HG03045 (cell line): ENCODE data around the gene OS9.

Experiments used
- ATAC-seq: cut with Tn5 transposase; IDR thresholded peaks from one replicate; pipeline ENCODE4 v1.9.1; 2021; ENCODE audit warnings: mild to moderate bottlenecking, moderate library complexity; ENCODE audit not compliant: unreplicated experiment

OS9 gene

DNA sequence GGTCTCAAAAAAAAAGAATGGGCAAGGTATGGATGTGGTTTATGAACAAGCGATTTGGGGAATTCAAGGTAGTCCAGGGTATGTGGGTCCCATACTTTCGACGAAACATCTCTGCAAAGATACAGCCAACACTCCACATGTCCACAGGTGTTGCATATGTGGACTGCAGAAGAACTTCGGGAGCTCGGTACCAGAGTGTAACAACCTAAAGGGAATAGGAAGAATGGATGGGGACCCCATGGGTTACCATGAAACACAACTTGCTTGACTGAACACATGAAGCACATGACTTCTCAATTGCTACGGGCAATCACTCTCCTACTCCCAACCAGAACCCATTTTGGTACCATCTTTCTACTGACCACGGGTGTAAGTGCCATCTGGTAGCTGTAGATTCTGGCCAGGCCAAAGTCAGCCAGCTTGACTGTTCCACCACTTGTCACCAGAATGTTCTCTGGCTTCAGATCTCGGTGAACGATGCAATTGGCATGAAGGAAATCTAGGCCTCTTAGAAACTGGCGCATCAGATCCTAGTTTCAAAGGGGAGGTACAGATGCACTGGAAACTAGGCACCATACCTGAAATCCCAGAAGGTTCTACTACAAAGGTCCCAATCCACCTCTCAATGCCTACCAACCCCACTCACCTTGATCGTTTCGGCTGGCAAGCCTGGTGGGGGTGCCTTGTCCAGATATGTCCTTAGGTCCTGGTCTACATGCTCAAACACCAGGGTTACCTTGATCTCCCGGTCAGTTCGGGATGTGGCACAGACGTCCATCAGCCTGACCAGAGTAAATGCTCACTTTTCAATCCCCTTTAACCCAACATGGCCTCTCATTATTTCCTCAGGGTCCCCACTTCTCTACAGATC lies 56.9 kb downstream of the OS9 start:
- no peak for ATAC-seq

DNA sequence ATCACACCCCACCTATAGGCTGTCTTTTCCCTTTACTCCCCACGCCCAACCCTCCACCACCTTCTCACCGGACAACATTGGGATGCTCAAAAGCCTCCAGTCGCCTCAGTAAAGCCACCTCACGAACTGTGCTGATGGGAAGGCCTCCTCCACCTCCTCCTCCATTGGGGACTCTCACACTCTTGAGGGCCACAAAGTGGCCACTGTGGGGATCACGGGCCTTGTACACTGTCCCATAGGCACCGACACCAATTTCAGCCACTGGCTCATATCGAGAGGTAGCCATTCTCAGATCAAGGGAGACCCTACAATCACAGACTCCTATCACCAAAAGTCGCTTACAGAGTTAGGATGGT lies 57.5 kb downstream of the OS9 start:
- no peak for ATAC-seq

DNA sequence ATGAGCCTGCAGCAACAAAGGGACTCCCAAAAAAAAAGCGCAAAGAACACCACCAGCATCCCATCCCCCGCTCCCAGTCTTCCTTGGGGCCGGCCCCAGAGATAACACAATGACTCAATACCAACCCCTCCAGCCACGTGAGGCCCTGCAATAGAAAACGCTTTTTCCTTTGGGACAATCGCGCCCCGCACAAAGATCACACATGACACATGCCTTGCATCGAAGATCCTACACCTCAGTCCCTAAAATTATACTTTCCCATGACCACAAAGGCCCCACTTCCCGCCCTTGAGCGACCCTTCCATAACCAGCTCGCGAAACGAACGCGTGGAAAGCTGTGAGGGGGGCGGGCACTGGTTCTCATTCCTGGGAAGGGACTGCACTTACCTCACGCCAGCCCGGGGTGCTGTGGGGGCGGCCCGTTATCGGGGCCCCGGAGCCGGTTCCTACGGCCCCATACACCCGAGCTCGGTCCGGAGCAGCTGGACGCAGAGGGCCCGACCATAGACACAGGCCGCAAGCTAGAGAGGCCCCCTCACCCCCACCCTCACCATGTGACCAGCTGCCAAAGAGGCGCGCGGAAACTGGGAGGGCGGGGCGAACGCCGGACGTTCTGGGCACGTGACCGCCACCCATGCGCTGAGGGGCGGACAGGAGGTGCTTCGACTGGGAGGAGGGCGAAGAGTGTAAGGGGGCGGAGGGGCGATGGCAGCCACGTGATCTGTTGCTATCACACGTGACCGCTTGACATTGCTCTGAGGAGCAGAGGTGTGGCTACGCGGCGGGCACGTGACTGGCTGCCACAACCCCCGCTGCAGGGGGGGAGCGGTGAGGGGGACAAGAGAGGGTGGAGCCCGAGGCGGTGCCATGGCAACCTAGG lies 58.1 kb downstream of the OS9 start, which contains the start of gene CDK4:
CDK4 (minus strand) TSS at position 523 of the 880 bp plus-strand sequence. CDS start 593 bp downstream, outside the sequence.
- peak; percentile 70 for ATAC-seq

DNA sequence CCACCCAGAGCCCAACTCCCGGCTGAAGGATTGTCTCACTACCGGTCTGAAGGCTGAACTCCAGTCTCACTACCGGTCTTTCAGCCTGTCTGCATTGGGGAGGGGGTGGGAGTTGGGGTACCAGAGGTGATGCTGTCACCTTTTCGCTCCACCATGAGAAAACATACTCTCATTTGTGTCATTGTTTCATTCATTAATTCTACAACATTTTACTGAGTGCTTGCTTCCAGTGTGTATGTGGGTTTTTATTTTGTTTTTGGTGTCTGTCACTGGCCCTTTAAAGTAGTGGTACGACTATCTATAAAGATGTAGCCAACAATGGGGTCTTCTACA lies 58.7 kb downstream of the OS9 start:
- no peak for ATAC-seq

DNA sequence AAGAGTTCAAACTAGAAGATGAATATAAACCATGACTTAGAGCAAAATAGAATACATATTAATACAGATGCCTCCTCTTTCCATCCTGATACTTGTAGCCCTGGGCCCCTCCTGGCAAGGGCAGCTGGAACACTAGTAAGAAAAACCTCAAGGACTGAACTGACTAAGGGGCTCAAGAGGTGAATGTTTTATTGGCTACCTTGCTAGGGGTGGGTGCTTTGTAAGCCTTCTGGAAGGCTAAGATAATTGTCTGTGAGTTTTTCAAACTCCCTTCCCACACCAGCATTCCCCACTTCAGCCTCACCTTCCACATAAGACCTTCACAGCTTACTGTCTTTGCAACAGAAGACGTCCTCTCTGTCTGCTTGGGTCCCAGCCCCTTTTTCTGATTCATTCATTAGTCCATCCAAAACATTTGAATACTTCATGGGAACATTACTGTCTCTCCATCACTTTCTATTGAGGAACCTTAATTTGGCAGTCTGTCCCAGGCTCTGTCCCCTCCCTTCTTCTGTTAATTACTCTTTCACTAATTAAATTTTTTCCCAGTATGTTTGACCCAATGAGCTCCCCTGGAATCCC lies 59.9 kb downstream of the OS9 start:
- ATAC-seq, result no peak

DNA sequence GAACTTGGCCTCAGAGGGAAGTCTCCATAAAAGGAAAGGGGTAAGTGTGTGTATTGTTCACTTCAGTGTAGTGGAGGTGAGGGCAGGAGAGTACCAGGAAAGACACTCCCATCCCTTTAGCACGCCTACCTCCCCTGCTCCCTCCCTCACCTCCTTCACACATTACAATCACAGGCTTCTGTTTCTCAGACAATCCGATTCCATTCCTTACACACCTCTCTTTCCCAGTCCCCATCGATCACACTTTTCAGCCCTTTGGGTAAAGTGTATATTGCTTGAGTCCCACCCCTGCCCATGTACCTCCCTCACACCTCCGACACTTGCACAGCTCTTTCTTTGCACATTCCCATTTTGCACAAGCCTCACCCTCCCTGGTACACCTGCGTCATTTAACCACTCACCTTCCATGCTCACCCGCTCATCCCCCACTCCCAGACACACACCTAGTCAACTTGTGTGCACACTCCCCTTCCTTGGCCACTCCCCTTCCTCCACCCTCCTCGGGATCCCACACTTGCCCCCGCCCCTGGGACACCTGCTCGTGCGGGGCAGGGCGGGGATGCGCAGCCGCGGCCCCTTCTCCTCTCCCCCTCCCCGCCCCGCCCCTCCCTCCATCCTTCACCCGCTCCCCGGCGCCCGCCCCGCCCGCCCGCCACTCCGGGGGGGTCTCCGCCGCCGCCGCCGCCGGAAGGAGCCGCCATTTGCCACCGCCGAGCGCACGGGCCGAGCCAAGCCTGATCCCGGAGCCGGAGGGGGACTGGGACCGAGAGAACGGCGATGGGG lies 60.7 kb downstream of the OS9 start, which contains the start of gene MARCHF9:
MARCHF9 (plus strand) TSS at position 693 of the 783 bp plus-strand sequence. CDS start 426 bp downstream, outside the sequence.
- ATAC-seq, result peak; percentile 44

DNA sequence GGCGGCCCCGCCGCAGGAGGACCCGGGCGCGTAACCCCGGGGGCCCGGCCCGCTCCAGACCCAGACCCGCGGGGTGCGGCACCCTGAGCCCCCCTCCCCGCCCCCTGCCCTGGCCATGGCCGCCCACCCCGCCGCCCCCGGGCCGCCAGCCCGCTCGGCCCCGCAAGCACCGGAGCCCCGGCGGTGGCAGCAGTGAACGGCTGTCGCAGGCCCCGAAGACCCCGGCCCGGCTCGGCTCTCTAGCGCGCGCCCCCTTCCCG lies 61.2 kb downstream of the OS9 start:
- no peak for ATAC-seq

DNA sequence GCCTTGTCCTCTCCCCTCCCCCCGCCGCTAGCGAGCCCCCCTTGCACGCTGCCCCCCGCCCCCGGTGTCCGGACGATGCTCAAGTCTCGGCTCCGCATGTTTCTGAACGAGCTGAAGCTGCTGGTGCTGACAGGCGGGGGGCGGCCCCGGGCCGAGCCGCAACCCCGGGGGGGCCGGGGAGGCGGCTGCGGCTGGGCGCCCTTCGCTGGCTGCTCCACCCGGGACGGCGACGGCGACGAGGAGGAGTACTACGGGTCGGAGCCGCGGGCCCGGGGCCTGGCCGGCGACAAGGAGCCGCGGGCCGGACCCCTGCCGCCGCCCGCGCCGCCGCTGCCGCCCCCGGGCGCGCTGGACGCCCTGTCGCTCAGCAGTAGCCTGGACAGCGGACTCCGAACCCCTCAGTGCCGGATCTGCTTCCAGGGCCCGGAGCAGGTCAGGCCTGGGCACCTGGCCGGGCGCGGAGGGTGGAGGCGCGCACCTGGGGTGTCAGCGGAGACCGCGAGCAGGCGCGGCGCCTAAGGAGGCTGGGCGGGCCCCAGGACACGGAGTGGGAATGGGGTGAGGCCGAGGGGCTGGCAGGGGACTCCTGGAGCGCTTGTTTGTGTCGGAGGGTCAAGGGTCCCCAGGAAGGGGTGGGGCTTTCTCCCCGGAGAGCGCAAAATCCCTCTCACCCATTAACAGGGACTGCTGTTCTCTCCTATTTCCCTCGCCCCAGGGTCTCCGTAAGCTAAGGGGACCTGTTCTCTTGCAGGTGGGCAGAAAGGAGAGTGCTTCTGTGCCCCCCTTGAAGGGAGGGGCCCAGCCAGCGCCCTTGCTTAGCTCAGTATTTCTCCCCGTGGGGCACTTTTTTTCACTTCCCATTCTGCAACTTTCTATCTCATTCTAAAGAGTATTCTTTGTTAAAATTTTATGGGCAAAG lies 61.8 kb downstream of the OS9 start:
- ATAC-seq, result no peak

DNA sequence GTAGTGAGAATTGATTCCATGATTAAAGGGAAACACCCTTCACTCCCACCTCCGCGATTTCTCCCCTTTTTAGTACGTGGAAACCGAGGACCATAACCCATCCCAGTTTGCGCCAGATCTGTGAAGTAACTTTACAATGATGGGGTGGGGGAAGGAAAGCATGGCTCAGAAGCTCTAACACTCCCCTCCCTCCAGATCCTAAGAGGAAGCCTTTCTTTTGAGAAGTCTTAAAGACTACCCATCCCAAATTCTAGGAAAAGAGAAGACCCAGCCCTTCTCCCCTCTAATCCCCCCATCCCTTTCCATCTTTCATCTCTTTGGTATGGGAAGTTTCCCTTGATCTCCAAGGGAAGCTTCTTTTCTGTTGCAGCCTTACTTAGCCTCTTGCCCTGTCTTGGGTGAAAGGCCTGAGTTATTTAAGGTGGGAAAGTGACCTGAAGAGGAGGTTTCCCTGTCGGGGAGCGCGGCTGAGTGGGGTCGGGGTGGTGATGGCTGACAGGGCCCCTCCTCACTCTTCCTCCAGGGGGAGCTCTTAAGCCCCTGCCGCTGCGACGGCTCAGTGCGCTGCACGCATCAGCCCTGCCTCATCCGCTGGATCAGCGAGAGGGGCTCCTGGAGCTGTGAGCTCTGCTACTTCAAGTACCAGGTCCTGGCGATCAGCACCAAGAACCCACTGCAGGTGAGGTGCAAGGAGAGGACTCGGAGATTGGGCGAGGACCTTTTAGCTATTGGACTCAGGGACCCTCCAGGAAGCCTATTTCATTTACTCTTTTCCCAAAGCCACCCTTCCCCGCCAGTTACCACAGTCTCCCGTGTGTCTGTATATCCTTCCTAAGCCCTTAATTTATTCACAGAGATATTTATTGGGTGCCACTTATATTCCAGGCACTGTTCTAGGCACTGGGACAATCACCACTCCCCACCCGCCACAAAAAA lies 62.7 kb downstream of the OS9 start:
- ATAC-seq, result no peak

DNA sequence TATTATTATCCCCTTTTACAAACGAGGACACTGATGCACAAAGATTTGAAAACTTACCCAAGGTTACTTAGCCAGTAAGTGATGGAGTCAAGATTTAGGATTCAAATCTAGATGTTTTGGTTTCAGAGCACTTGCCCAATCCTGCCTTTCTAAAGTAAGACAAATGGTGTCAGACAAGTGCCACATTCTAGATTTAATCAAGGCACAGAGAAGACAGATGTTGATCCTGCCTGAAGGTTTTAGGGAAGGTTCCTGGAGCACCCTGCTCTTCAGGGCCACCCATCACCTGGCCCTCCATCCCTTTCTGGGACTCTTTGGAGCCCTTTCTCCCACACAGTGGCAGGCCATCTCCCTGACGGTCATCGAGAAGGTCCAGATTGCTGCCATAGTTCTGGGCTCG lies 63.8 kb downstream of the OS9 start:
- ATAC-seq, result no peak

DNA sequence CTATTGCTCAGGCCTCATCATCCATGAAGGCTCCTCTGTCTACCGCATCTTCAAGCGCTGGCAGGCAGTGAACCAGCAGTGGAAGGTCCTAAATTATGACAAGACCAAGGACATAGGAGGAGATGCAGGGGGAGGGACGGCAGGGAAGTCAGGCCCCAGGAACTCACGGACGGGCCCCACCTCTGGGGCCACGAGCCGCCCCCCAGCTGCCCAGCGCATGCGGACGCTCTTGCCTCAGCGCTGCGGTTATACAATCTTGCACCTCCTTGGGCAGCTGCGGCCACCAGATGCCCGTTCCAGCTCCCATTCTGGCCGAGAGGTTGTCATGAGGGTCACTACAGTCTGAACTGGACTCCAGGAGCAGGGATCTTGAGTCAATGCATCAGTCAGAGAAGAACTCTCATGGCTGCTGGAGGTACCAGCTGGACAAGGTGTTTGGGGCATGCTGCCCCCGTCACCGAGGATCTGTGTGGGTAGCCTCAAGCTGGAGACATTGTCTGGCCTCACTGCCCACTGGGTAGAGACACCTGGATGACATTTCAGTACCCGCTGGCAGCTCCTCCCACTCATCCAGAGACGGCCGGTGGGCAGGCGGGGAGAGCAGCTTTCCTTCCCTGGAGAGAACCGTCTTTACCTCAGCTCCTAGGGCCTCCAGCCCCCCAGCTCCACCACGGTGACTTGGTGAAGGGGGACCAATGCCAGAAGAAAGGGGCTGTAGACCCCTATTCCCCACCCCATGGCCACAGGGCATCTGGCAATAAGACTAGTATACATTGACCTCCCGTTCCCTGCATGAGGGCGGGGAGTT lies 64.8 kb downstream of the OS9 start:
- no peak for ATAC-seq

DNA sequence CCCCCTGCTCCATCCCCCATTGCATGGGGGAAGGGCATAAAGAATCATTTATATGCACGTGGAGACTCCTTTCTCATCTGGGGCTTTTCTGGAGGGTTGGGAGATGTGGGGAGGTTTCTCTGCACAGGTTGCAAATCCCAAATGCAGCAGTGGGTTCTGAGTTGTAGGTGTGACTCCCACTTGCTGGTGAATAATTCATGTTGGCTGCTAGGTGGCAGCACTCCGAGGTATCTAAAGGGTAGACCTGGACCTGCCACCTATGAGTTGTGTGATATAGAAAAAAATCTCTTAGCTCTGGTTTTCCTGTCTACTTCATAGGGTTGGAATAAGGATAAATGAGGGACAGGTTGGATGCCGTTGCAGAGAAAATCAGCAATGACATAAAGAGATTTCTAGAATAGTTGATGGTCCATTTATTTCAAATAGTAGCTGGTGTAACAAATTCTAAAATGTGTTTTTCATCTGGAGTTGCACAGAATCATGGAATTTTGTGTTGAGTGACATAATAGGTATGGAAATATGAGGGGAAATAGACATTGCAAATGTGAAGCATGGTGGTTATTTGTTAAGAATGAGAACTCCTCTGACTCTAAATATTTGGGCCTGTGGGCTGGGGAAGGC lies 65.5 kb downstream of the OS9 start:
- ATAC-seq, result no peak

DNA sequence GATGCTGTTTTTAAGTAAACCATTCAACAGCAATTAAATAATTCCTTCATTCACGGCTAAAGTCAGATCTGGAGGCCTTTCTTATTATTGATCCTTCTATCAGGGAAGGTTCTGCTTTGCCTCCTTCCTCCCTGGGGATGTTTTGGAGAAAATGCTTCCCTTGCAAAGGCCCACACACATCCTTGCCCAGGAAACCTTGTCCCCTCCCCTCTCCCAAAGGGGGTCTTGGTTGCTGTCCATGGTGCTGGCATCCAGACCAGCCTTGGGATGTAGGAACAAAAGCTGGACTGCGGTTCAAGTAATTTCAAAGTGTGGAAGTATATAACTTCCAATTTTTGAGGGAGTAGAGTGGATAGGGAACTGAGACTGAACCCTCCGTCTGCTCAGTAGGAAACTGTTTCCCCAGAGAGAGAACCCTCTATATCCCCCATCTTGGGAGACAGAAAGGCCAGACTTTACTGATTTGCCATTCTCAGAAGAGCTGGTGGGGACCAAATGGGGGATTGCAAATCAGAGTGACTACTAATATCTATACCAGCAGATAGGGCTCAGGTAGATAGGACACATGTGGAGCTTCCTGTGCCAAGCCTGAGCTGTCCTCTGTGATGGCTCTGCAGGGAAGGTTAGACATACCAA lies 66.5 kb downstream of the OS9 start:
- no peak for ATAC-seq

DNA sequence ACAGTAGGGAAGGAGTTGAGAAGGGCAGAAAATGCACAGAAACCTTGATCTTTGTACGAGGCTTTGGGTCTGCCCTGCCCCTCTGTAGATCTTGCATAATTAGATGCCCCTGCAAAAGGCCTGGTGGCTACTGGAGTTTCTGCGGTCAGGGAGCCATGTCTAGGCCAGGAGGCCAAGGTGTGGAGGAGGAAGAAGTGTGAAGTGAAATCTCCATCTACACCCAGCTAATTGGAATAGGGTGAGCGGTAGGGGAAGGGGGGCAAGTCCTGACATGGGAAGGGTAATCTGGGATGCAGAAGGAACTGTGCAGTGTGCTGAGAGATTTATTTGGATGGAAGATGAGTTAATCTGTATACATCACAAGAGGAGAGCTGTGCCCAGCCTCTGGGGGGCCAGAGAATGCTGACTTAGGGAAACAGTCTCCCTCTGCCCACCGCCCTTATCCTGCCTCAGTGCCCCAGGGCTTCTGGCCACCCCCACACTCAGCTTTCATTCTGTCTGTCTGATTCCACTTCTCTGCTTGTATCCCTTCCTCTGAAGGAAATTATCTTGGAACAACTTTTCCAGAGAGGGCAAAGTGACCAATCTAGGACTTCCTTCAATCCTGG lies 67.6 kb downstream of the OS9 start:
- no peak for ATAC-seq

DNA sequence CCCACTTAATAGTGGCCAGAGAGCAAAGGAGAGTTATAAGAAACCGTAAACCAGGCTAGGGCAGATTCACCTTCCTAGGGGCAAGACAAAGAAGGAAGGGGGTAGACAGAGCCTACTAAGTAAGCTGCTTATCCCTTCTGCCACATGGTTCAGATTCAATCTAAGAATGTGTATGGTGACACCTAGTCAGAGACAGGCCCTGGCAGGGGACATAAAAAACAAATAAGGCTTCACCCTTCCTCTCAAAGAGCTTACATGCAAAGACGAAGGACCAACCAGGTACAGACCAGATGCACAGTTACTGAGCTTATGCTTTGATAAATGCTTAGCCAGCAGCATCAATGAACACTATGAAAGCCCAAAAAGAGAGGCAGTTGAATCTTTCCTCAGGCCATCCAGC lies 68.5 kb downstream of the OS9 start:
- no peak for ATAC-seq

DNA sequence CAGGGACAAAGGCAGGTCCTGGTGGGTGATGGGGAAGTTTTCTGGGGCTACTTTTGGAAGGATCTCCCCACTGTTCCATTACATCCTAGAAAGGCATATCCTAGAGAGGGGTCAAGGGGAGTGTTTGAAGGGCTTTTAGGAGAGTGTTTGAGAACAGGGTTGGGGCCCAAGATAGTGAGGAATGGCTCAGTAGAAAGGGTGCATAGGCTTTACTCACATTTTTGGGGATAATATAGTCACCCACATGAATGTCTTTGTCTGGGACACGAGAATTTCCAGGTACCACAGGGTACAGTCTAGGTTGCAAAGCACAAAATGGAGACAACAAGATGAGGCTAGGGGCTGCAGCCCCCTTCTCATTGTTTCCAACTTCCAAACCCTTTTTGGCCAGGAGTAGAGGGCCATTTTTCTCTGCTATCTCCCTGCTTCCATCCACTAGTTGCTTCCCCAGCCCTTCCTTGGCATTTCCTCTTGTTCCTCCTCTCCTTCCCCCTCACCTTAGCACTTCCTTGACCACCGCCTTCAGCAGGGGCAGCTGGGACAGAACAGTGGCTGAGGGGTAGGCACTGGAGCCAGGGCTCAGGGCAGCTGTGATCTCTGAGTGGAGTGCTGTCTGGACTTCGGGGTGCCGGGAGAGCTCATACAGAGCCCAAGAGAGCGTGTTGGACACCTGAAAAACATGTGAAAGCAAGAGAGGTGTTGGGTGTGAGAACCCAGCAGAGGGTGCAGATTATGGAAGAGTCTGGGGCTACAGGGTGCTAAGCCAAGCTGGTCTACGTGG lies 70.1 kb downstream of the OS9 start:
- no peak for ATAC-seq
